ENCODE measurements around the gene SHC2.

- TF ChIP-seq CTCF (conservative IDR thresholded peaks at IDR 0.05; ENCODE audit: low read depth in 2 of 2) (no peak), POLR2AphosphoS5 (IDR thresholded peaks at IDR 0.05; ENCODE audit: low read depth) (no peak), ETS1 (IDR thresholded peaks at IDR 0.05) (no peak), EZH2 (IDR thresholded peaks at IDR 0.05; ENCODE audit: low read depth, unreplicated experiment) (no peak), ZNF114 (CRISPR knock-in tag; IDR thresholded peaks at IDR 0.05) (no peak), EZH2phosphoT487 (IDR thresholded peaks at IDR 0.05; ENCODE audit: unreplicated experiment) (no peak), CREB1 (CRISPR knock-in tag; IDR thresholded peaks at IDR 0.05; ENCODE audit: low read depth) (no peak)
These were observed 70.2 kb downstream of the SHC2 start for GRCh38 chr19:390386-391206.

All from GM23338 (cell line).